GM18909 (cell line): ENCODE data around the gene DMBT1.

Experiments used
- ATAC-seq: cut with Tn5 transposase; IDR thresholded peaks from one replicate; pipeline ENCODE4 v1.9.1; 2021; ENCODE audit warnings: mild to moderate bottlenecking; ENCODE audit not compliant: unreplicated experiment, poor library complexity

The DMBT1 gene

GRCh38 chr10:122546242-122546641 lies 14.3 kb upstream of the DMBT1 start:
- no peak for ATAC-seq

GRCh38 chr10:122548407-122549085 lies 12.0 kb upstream of the DMBT1 start:
- no peak for ATAC-seq

GRCh38 chr10:122549636-122550035 lies 10.9 kb upstream of the DMBT1 start:
- no peak for ATAC-seq

- ATAC-seq = no peak
These were observed 10.1 kb upstream of the DMBT1 start for GRCh38 chr10:122550427-122550826.

- ATAC-seq = no peak
These were observed 9.6 kb upstream of the DMBT1 start for GRCh38 chr10:122550983-122551382.

- no peak for ATAC-seq
These were observed 9.1 kb upstream of the DMBT1 start for GRCh38 chr10:122551450-122551849.

GRCh38 chr10:122553341-122553740 lies 7.2 kb upstream of the DMBT1 start:
- no peak for ATAC-seq

GRCh38 chr10:122554131-122555036 lies 6.2 kb upstream of the DMBT1 start:
- no peak for ATAC-seq

- ATAC-seq = no peak
These were observed 5.1 kb upstream of the DMBT1 start for GRCh38 chr10:122555442-122555841.

- ATAC-seq = no peak
These were observed 3.0 kb upstream of the DMBT1 start for GRCh38 chr10:122557516-122557915.

- ATAC-seq = no peak
These were observed 2.1 kb upstream of the DMBT1 start for GRCh38 chr10:122558452-122558851.

- no peak for ATAC-seq
These were observed 1.3 kb upstream of the DMBT1 start for GRCh38 chr10:122559228-122559627.

GRCh38 chr10:122561212-122561611 lies 658 bp downstream of the DMBT1 start:
- ATAC-seq = no peak

- no peak for ATAC-seq
These were observed 1.2 kb downstream of the DMBT1 start for GRCh38 chr10:122561792-122562191.

- no peak for ATAC-seq
These were observed 4.4 kb downstream of the DMBT1 start for GRCh38 chr10:122564980-122565379.

- ATAC-seq = no peak
These were observed 5.2 kb downstream of the DMBT1 start for GRCh38 chr10:122565766-122566206.

- no peak for ATAC-seq
These were observed 6.1 kb downstream of the DMBT1 start for GRCh38 chr10:122566632-122567031.

GRCh38 chr10:122567056-122567660 lies 6.6 kb downstream of the DMBT1 start:
- no peak for ATAC-seq

GRCh38 chr10:122568551-122568950 lies 8.0 kb downstream of the DMBT1 start:
- no peak for ATAC-seq

GRCh38 chr10:122570920-122571319 lies 10.4 kb downstream of the DMBT1 start:
- no peak for ATAC-seq

GRCh38 chr10:122571892-122572291 lies 11.3 kb downstream of the DMBT1 start:
- no peak for ATAC-seq
